Measurements from ENCODE around the gene TRIM13.

Gene TRIM13

GRCh38 chr13:49998714-49999624 lies 2.1 kb downstream of the TRIM13 start:
- no peak overlapping the region for H3K4me3 ChIP-seq (ENCODE audit: low read depth, low read length)
- no peak for TF ChIP-seq CTCF (IDR thresholded peaks at IDR 0.05; ENCODE audit: borderline replicate concordance, insufficient read depth, low read depth, low read length)

- H3K4me3 ChIP-seq (ENCODE audit: low read depth, low read length): no peak overlapping the region
- TF ChIP-seq CTCF (IDR thresholded peaks at IDR 0.05; ENCODE audit: borderline replicate concordance, insufficient read depth, low read depth, low read length): no peak
These were observed 4.4 kb downstream of the TRIM13 start for GRCh38 chr13:50001287-50001686.

DNA sequence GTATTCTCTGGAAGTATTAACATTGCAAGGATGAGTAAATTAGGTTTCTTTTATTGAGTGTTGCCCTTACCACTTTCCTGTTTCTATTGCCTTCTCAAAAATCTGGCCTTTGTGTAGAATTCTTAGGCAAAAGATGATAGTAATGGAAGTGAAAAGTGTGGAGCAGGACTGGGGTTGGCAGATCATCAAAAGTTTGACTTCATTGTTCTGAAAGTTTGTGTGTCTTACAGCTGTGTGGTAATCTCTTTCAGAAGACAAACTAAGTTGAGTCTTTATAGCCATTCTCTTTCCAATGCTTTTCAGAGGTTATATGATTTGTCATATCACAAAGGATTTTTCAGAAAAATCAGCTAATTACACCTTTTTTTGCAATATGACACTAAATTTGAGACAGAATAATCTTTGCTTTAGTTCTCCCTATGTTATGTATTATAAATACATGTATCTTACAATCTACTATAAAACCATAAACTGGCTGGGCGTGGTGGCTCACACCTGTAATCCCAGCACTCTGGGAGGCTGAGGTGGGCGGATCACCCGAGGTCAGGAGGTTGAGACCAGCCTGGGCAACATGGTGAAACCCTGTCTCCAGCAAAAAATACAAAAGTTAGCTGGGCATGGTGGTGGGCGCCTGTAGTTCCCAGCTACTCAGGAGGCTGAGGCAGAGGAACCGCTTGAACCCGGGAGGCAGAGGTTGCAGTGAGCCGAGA lies 9.7 kb downstream of the TRIM13 start:
- no peak for TF ChIP-seq CTCF (IDR thresholded peaks at IDR 0.05; ENCODE audit: borderline replicate concordance, insufficient read depth, low read depth, low read length)
- no peak overlapping the region for H3K4me3 ChIP-seq (ENCODE audit: low read depth, low read length)

- no peak for TF ChIP-seq CTCF (IDR thresholded peaks at IDR 0.05; ENCODE audit: borderline replicate concordance, insufficient read depth, low read depth, low read length)
- H3K4me3 ChIP-seq (ENCODE audit: low read depth, low read length): no peak overlapping the region
These were observed 14.6 kb downstream of the TRIM13 start for GRCh38 chr13:50011461-50011860.

GRCh38 chr13:50012396-50013169 lies 15.7 kb downstream of the TRIM13 start:
- no peak overlapping the region for H3K4me3 ChIP-seq (ENCODE audit: low read depth, low read length)
- no peak for TF ChIP-seq CTCF (IDR thresholded peaks at IDR 0.05; ENCODE audit: borderline replicate concordance, insufficient read depth, low read depth, low read length)

DNA sequence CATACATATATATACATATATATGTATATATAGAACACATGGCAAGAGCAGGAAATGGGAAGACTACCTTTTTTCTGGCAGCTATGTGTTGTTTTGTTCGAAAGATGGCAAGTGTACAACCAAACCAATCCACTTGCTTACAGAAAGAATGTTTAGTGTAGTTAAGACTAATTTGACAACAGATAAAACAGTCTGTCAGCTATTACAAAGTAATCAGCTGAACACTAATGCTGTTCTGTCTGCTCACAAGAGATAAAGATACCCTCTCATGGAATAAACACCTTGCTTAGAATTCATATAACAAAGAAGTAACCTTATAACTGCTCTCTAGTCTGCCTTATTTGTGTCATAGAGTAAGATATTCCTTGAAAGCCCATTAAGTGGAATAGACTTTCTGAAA lies 17.5 kb downstream of the TRIM13 start:
- no peak for TF ChIP-seq CTCF (IDR thresholded peaks at IDR 0.05; ENCODE audit: borderline replicate concordance, insufficient read depth, low read depth, low read length)
- no peak overlapping the region for H3K4me3 ChIP-seq (ENCODE audit: low read depth, low read length)
